HUDEP-2 (cell line): ENCODE results near the gene ST6GAL1.

ENCODE experiments used
- DNase-seq, 76 experiments: peaks; one replicate each; lab custom pipeline; 2025; ENCODE audit not compliant: unreplicated experiment in 76 of 76; lab: John Stamatoyannopoulos, UW

Gene ST6GAL1

DNA sequence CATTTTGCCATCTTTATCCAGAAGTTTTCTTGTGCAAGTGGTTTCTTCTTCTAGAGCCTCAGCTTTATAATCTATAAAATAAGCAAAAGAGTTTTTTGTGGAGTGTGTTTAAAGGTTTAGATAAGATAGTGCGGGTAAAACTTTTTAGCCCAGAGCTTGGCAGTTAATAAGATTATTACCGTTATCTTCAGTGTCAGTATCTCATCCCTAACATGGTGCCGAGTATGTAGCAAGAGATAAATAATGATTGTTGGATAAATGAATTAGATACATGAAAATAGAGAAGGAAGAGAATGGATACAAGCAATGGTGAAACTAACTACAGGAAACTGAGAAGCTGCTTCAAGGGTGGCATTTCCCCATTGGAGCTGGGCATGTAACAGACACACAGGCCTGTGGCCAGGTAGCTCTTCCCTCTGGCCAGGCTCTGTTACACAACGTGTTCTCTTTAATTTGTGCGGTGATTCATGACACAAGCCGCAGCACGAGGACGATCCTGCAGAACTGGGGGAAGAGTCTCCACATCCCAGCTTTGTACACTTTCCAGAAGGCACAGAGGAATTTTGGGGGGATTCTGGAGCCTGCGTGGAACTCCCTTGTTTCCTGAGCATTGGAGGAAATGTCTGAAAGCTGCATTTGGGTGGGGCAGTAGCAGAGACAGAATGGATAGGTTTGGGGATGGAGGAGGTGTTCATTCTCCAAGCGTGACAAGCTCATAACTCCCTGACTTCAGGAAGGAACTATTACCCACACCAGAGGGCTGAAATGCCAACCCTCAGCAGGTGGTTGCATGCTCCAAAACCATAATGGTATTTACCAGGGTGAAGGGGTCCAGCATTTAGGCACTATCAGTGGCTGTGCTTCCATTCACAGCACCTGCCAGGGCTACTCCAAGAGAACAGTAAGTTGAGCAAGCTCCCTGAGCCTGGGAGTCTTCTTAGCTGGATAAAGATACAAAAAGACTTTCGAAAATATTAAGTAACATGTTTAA lies 14.2 kb upstream of the ST6GAL1 start:
- DNase-seq, result peak in 1 of 76 experiments; percentile 8

GRCh38 chr3:186917512-186918312 lies 12.6 kb upstream of the ST6GAL1 start:
- no peak for DNase-seq

GRCh38 chr3:186920301-186920700 lies 10.0 kb upstream of the ST6GAL1 start:
- no peak for DNase-seq

GRCh38 chr3:186920796-186921195 lies 9.5 kb upstream of the ST6GAL1 start:
- DNase-seq, result no peak

DNA sequence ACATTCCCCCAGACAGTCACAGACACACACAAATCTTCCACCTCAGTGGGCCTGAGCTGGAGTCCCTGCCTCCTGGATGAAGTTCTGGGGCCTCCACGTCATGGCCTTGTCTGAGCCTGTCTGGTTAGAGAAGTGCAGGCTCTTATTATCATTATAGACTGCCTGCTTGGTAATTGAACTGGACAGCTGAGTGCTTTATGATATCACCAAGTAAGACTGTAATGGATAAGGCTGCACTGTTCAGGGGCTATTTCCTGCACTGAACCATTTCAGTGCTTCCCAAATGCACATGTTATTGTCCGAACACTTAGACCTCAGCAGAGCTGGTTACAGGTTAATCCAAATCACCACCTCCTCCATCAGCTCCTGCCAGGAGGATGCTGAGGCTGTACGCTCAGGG lies 8.7 kb upstream of the ST6GAL1 start:
- no peak for DNase-seq

DNA sequence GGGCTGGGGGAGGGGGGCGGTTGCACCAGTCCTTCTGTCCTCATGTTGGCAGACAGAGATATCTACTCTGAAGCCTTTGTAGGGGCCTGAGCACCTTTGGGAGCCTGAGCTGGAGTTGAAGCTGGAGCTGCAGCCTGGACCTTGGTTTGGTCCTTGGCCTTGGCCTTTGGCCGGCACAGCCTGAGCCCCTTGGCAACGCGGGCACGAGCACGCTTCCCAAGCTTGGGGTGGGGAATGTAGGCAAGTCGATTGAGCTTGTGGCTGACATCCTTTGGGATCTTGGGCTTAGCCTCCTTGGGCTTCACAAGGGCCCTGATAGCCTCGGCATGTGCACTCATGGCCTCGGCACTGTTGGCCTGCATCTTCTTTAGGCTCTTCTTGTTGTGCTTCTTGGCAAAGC lies 8.1 kb upstream of the ST6GAL1 start:
- no peak for DNase-seq

- no peak for DNase-seq
Measured at GRCh38 chr3:186922790-186923189, 7.5 kb upstream of the ST6GAL1 start.

GRCh38 chr3:186923241-186923640 lies 7.1 kb upstream of the ST6GAL1 start:
- DNase-seq, result no peak

GRCh38 chr3:186925826-186926225 lies 4.5 kb upstream of the ST6GAL1 start:
- no peak for DNase-seq

- DNase-seq, result no peak
Measured at GRCh38 chr3:186929186-186929585, 1.1 kb upstream of the ST6GAL1 start.

DNA sequence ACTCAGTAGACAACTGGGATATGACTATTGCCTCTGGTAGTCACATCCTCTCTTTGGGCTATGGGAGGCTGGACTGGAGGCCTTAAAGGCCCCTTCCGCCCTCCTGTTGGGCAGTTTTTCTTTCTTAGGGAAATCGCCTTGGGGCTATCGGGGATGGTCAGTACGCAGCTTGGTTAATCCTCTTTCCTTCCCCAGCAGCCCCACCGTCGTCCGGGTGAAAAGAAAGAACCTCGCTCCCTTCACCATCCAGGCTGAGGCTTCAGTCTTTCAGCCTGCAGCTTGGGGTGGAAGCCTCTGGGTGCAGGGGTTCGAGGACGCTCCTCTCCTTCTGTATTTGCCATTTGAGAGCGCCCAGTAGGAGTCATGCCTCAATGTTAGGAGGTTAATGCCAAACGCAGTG lies 641 bp upstream of the ST6GAL1 start:
- no peak for DNase-seq

- peak in 64 of 76 experiments; percentile 2 to 72 (median 40) for DNase-seq
Measured at GRCh38 chr3:186930641-186931531, 560 bp downstream of the ST6GAL1 start.

- DNase-seq, result peak in 24 of 76 experiments; percentile 4 to 54 (median 22)
Measured at GRCh38 chr3:186931532-186932280, 1.4 kb downstream of the ST6GAL1 start.

- DNase-seq, result peak in 1 of 76 experiments; percentile 11
Measured at GRCh38 chr3:186932281-186933181, 2.2 kb downstream of the ST6GAL1 start.

DNA sequence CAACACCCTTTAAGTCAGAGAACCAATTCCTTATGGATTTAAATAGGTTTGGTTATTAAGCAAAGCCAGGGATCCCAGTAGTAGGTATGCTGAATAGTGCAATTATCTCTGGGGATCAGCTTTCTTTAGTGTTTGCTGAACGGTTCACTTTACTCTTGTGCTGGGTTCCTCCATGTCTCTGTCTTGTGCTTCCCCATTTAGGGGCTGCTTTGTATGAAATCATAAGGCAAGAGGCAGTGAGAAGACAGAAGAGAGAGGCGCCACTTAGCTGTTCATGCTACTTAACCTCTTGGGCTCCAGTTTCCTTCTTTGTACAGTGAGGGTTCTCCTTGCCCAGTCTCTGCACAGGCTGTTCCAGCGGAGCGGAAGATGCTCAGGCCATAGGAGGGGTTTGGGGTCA lies 3.5 kb downstream of the ST6GAL1 start:
- DNase-seq, result no peak

DNA sequence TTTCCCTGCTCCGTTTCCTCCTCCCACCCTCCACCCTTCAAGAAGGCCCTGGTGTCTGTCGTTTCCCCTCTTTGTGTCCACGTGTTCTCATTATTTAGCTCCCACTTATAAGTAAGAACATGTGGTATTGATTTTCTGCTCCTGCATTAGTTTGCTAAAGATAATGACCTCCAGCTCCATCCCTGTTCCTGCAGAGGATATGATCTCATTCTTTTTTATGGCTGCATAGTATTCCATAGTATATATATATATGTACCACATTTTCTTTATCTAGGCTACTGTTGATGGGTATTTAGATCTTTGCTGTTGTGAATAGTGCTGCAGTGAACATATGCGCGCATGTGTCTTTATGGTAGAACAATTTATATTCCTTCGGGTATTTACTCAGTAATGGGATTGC lies 4.8 kb downstream of the ST6GAL1 start:
- no peak for DNase-seq

DNA sequence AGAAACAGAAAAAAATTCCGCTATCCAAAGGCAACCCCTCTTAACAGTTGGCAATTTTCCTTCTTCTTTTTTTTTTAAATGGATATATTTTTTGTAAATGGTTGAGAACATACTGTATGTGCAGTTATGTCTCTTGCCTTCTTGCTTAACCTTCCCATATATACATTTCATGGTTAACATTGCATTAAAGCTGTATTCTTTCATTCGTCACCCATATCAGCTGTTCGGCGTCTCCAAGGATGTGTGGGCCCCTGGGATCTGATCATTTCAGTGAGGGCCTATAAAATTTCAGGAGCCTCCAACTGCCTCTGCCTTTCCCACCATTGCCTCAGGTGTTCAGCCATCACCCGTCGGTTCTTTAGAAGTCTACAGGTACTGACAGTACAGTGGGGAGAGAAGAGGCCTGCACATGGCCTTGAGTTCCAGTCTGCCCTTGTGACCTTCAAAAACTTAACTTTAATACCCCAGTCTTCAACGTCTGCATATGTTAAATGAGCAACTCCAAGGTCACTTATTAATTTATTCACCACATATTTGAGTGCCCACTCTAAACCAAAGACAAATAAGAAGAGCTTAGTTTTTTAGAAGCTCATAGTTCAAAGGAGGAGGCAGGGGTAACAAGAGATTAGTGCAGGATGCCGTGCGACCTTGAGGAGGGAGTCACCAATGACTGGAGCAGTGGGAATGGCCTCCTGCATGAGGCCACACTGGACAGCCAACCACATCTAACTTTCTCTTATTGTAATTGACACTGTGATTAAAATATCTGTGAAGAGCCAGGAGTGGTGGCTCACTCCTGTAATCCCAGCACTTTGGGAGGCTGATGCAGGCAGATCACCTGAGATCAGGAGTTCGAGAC lies 6.9 kb downstream of the ST6GAL1 start:
- DNase-seq, result no peak

DNA sequence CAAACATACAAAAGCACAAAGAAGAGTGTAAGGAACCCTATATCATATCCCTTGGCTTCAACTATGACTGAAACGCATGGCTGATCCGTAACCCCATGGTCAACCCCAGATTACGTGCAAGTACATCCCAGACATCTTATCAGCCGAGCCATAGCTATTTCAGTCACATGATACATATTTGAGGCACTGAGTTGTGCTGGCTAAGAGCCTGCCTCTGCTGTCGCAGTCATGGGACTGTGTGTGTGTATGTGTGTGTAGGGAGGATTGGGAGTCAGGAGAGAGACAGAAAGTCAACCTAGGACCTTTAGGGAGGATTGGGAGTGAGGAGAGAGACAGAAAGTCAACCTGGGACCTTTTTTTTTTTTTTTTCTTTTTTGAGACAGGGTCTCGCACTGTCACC lies 8.4 kb downstream of the ST6GAL1 start:
- DNase-seq, result peak in 66 of 76 experiments; percentile 5 to 76 (median 40)
